ENCODE measurements around the gene ATG14. TPM values are rescaled to one million over a fixed set of nuclear protein-coding genes. Genes with fewer than 3 reads are reported as not detected.

ATG14 gene
- polyA plus RNA-seq, 2 of the 4 experiments (the other 2 are of a cell fraction) = 5.9 to 7.4 TPM

DNA sequence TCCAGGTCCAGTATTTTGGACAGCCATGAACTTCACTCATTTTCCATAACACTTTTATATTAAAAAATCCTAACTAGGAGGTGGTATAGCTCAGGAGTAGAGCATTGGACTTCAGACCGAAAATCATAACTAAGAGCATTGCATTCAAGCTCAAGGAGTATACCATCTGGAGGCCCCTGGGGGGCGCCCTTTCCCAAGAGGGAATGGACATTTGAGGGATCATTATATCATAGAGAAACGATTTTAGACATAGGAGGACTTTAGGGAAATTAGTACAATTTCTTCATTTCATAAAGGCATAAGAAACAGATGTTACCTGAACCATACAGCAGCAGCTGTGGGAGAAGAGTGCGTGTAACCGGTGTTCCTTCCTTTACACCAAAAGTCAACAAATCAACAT lies 5.2 kb upstream of the ATG14 start:
- POLR2A ChIA-PET = no interaction called here
- no peak overlapping the region for H3K4me3 ChIP-seq
- peaks cover 3% of the 10 kb centered on the region; the same call in 1 of the 3 replicates for H3K4me1 ChIP-seq
- TF ChIP-seq ZFP36 (IDR thresholded peaks at IDR 0.05; ENCODE audit: borderline replicate concordance, partially characterized antibody) = no peak
- TF ChIP-seq, protein P1, sequence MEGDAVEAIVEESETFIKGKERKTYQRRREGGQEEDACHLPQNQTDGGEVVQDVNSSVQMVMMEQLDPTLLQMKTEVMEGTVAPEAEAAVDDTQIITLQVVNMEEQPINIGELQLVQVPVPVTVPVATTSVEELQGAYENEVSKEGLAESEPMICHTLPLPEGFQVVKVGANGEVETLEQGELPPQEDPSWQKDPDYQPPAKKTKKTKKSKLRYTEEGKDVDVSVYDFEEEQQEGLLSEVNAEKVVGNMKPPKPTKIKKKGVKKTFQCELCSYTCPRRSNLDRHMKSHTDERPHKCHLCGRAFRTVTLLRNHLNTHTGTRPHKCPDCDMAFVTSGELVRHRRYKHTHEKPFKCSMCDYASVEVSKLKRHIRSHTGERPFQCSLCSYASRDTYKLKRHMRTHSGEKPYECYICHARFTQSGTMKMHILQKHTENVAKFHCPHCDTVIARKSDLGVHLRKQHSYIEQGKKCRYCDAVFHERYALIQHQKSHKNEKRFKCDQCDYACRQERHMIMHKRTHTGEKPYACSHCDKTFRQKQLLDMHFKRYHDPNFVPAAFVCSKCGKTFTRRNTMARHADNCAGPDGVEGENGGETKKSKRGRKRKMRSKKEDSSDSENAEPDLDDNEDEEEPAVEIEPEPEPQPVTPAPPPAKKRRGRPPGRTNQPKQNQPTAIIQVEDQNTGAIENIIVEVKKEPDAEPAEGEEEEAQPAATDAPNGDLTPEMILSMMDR (IDR thresholded peaks at IDR 0.05) = peak; percentile 44
- TF ChIP-seq BHLHE40 (IDR thresholded peaks at IDR 0.05; ENCODE audit: low read depth, low read length) = no peak
- no peak for TF ChIP-seq ESRRA (IDR thresholded peaks at IDR 0.05; ENCODE audit: borderline replicate concordance, low read length)
- TF ChIP-seq RAD21 (conservative IDR thresholded peaks at IDR 0.05 in 1 of 2, IDR thresholded peaks at IDR 0.05 in 1 of 2) = peak in 1 of 2 experiments; percentile 55; a peak in 3 of 5 replicates
- ATAC-seq (peak; percentile 54 to 79; a peak in 3 of 6 replicates), FAIRE-seq (no peak), DNase-seq (ENCODE audit: low read depth in 1 of 2, low spot score in 1 of 2) (peak in 1 of 2 experiments; percentile 51)
- WGBS (ENCODE audit: missing lambda C conversion rate) = 28% methylated on average over 5 of the region's 5 CpGs
- no peak overlapping the region for H3K27ac ChIP-seq
- no peak overlapping the region for H3K4me2 ChIP-seq
- CTCF ChIA-PET = interaction anchor here (0.7 to 4.3 kb wide), 11 partner anchors 8 to 1058 kb away, joined by 3 to 21 read pairs (median 5); no protein-coding TSS in a partner anchor
- no peaks in the 10 kb centered on the region for H3K9me3 ChIP-seq

DNA sequence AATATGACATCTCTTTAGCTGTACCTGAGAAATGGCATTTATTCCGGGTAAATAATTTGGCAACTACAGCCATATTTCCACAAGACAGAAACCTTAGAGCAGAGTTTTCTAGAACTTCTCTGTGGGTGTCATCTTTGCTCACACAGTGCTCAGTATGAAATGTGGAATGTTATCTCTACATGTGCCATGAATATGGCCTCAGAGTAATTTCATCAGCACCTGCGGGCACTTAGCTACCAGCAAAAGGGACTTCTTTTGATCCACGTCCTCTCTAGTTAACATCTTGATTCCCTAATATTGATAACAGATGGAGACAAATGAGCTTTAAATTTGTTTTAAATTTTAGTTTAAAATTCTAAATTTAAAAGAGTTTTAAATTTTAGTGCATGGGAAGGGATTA lies 2.9 kb upstream of the ATG14 start:
- H3K4me2 ChIP-seq = no peak overlapping the region
- FAIRE-seq (no peak), DNase-seq (ENCODE audit: low read depth in 1 of 2, low spot score in 1 of 2) (no peak), ATAC-seq (no peak)
- H3K4me3 ChIP-seq = no peak overlapping the region
- H3K4me1 ChIP-seq = peaks cover 12% of the 10 kb centered on the region; the same call in 2 of the 3 replicates
- no peaks in the 10 kb centered on the region for H3K9me3 ChIP-seq
- TF ChIP-seq POLR2AphosphoS2 (conservative IDR thresholded peaks at IDR 0.05; ENCODE audit: low read length) = no peak
- CTCF ChIA-PET = interaction anchor here (0.5 to 4.3 kb wide), 6 partner anchors 10 to 199 kb away, joined by 3 to 21 read pairs (median 5); partner anchors contain the start of gene FBXO34
- H3K27ac ChIP-seq = no peak overlapping the region
- POLR2A ChIA-PET = no interaction called here
- WGBS (ENCODE audit: missing lambda C conversion rate) = 63% methylated on average over 3 of the region's 3 CpGs

DNA sequence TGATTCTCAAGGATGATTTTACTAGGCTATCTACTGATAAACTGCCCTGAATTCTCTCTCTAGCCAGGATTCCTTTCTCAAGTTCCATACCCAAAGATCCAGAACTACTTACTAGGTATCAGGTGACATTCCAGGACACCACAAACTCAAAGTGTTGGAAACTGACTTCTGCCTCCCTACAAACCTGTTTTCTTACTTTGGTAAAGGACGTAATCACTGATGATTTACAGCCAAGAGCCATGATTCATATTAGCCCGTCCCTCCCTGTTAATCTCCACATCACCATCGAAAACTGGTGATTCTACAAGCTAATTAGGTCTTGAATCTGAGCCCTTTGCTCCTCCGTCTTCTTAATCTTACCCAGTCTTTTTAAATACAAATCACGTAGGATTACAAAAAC lies 1.0 kb upstream of the ATG14 start:
- no peak for TF ChIP-seq NR3C1 (IDR thresholded peaks at IDR 0.05)
- TF ChIP-seq ZC3H11A (IDR thresholded peaks at IDR 0.05) = no peak
- TF ChIP-seq CBX8 (IDR thresholded peaks at IDR 0.05) = no peak
- TF ChIP-seq, protein P2, sequence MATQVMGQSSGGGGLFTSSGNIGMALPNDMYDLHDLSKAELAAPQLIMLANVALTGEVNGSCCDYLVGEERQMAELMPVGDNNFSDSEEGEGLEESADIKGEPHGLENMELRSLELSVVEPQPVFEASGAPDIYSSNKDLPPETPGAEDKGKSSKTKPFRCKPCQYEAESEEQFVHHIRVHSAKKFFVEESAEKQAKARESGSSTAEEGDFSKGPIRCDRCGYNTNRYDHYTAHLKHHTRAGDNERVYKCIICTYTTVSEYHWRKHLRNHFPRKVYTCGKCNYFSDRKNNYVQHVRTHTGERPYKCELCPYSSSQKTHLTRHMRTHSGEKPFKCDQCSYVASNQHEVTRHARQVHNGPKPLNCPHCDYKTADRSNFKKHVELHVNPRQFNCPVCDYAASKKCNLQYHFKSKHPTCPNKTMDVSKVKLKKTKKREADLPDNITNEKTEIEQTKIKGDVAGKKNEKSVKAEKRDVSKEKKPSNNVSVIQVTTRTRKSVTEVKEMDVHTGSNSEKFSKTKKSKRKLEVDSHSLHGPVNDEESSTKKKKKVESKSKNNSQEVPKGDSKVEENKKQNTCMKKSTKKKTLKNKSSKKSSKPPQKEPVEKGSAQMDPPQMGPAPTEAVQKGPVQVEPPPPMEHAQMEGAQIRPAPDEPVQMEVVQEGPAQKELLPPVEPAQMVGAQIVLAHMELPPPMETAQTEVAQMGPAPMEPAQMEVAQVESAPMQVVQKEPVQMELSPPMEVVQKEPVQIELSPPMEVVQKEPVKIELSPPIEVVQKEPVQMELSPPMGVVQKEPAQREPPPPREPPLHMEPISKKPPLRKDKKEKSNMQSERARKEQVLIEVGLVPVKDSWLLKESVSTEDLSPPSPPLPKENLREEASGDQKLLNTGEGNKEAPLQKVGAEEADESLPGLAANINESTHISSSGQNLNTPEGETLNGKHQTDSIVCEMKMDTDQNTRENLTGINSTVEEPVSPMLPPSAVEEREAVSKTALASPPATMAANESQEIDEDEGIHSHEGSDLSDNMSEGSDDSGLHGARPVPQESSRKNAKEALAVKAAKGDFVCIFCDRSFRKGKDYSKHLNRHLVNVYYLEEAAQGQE (IDR thresholded peaks at IDR 0.05) = no peak
- no peak for TF ChIP-seq FOSL2 (IDR thresholded peaks at IDR 0.05)
- no peak for TF ChIP-seq FOSL2 (CRISPR knock-in tag; IDR thresholded peaks at IDR 0.05)
- no peak for TF ChIP-seq RFX5 (IDR thresholded peaks at IDR 0.05)
- H3K4me2 ChIP-seq = peak overlapping the region; percentile 81; the same call in 2 of the 3 replicates
- H3K4me1 ChIP-seq = peaks cover 12% of the 10 kb centered on the region; the same call in 2 of the 3 replicates
- no peak overlapping the region; a peak in 1 of 6 replicates for H3K27ac ChIP-seq
- POLR2A ChIA-PET = no interaction called here
- CTCF ChIA-PET = no interaction called here
- FAIRE-seq (no peak), DNase-seq (ENCODE audit: low read depth in 1 of 2, low spot score in 1 of 2) (no peak), ATAC-seq (no peak)
- no peaks in the 10 kb centered on the region for H3K9me3 ChIP-seq
- WGBS (ENCODE audit: missing lambda C conversion rate) = 82% methylated on average over 5 of the region's 5 CpGs
- H3K4me3 ChIP-seq = no peak overlapping the region

DNA sequence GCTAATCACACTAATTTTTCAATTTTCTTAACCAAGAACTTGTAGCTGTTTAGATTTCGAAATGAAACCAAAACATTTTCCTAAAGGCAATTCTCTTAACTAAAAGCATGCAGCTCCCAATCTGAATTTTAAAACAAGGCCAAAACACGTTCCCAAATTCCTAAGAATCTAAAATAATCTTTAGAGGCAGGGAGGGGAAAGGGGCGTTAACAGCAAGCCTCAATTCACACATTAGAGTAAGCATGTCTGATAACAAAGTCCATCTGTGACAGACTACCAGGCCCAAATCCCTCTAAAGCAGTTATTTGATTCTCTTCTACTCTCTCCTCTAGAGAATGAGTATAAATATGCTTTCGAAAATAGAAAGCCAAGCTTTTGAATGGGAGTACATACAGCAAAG lies 754 bp downstream of the ATG14 start:
- Histone ChIP-seq H3K4me3 (peak overlapping the region; percentile 83), H3K4me2 (peak overlapping the region; percentile 80), H3K27ac (peak overlapping the region; percentile 82 to 94), H3K4me1 (peaks cover 12% of the 10 kb centered on the region; the same call in 2 of the 3 replicates), H3K9me3 (no peaks in the 10 kb centered on the region)
- POLR2A ChIA-PET = interaction anchor here (1.0 to 1.2 kb wide), 3 partner anchors 21 to 170 kb away, joined by 3 to 4 read pairs (median 4); no protein-coding TSS in a partner anchor
- 22% methylated on average over 4 of the region's 4 CpGs for WGBS (ENCODE audit: missing lambda C conversion rate)
- ATAC-seq = no peak
- CTCF ChIA-PET = interaction anchor here (1.8 to 2.7 kb wide), 2 partner anchors 16 to 140 kb away, joined by 4 to 9 read pairs; partner anchors contain the start of gene FBXO34
- FAIRE-seq = no peak
- DNase-seq (ENCODE audit: low read depth in 1 of 2, low spot score in 1 of 2) = no peak
- TF ChIP-seq JUN (IDR thresholded peaks at IDR 0.05) (no peak), FOSL2 (IDR thresholded peaks at IDR 0.05) (no peak), FOSL2 (CRISPR knock-in tag; IDR thresholded peaks at IDR 0.05) (no peak), MAZ (IDR thresholded peaks at IDR 0.05; ENCODE audit: borderline replicate concordance, low read depth, low read length) (no peak), HOXB13 (CRISPR knock-in tag; IDR thresholded peaks at IDR 0.05; ENCODE audit: low read depth) (no peak), RFX5 (IDR thresholded peaks at IDR 0.05) (no peak), HEYL (CRISPR knock-in tag; IDR thresholded peaks at IDR 0.05) (no peak), POLR2AphosphoS2 (conservative IDR thresholded peaks at IDR 0.05; ENCODE audit: low read length) (no peak), ZNF302 (CRISPR knock-in tag; IDR thresholded peaks at IDR 0.05) (no peak), HOXA7 (CRISPR knock-in tag; IDR thresholded peaks at IDR 0.05) (no peak), CBX2 (IDR thresholded peaks at IDR 0.05; ENCODE audit: borderline replicate concordance, low read depth) (no peak), CHD4 (IDR thresholded peaks at IDR 0.05; ENCODE audit: borderline replicate concordance) (no peak), RARB (CRISPR knock-in tag; IDR thresholded peaks at IDR 0.05) (no peak), HOXB5 (CRISPR knock-in tag; IDR thresholded peaks at IDR 0.05) (no peak), ZC3H11A (IDR thresholded peaks at IDR 0.05) (no peak)
- TF ChIP-seq, protein P3, sequence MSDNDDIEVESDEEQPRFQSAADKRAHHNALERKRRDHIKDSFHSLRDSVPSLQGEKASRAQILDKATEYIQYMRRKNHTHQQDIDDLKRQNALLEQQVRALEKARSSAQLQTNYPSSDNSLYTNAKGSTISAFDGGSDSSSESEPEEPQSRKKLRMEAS (IDR thresholded peaks at IDR 0.05) = no peak
- TF ChIP-seq, protein P4, sequence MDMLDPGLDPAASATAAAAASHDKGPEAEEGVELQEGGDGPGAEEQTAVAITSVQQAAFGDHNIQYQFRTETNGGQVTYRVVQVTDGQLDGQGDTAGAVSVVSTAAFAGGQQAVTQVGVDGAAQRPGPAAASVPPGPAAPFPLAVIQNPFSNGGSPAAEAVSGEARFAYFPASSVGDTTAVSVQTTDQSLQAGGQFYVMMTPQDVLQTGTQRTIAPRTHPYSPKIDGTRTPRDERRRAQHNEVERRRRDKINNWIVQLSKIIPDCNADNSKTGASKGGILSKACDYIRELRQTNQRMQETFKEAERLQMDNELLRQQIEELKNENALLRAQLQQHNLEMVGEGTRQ (IDR thresholded peaks at IDR 0.05) = no peak

Measured in A549 (cell line).